Measurements from ENCODE around the gene KLHL9.

KLHL9 gene

DNA sequence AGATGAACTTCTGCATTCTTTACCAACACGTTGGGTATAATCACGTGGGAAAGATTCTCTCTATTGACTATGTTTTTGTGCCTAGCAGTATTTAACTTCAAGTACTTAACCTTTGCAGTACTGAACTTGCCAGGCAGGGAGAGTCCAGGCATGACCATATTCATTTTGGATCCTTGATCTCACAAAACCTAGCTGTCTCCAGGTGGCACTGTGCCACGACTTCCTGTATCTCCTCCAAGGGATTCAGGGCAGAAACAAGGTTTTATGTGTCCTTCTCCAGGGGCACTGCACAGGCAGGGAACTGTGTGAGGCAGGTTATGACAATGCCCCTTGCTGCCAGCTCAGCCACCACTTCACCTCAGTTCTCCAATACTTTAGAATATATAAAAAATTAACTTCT lies 18.3 kb downstream of the KLHL9 start:
- DNase-seq: no peak

DNA sequence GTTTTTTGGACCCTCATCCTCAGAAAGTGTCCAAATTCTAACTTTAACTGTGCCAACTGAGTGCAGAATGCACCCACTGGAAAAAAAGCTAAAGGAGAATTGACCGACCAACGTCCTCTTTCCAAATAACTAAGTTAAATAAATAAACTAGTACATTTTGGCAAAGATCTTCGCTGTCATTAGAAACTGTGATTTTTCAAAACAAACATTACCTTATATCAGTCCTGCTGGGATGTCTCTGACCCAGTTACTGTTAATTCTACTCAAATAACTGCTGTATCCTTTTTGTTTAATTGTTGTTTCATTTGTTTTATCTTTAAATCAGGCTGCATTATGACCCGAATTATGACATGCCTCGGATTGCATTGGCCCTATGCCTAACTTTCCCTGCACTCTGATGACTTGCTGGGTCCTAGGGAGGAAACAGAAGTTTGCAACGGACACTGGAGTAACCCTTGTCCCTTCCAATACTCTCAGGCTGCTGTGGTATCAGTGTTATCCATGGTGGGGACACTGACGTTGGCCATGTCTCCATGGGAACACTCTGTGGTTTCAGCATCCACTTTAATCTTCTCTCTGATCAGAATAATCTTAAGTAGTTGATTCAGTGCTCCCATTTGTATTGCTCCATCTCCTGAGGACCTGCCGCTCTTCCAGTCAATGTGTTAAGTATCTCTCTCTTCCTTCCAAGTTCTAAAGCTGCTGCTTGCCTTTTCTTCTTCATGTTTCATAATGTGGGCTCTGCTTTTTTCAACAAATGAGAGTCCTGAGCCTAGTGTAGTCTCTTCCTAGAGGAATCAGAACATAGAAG lies 19.0 kb downstream of the KLHL9 start:
- no peak for DNase-seq

DNA sequence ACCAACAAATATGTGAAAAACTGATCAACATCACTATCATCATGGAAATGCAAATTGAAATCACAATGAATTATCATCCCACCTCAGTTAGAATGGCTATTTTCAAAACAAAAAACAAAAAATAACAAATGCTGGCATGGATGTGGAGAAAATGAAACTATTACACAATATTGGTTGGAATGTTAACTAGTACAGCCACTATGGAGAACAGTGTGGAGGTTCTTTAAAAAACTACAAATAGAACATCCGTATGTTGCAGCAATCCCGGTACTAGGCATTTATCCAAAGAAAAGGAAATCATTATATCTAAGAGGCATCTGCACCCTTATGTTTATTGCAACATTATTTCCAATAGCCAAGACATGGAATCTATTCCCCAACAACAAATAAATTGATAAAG lies 21.1 kb downstream of the KLHL9 start:
- DNase-seq: no peak

DNA sequence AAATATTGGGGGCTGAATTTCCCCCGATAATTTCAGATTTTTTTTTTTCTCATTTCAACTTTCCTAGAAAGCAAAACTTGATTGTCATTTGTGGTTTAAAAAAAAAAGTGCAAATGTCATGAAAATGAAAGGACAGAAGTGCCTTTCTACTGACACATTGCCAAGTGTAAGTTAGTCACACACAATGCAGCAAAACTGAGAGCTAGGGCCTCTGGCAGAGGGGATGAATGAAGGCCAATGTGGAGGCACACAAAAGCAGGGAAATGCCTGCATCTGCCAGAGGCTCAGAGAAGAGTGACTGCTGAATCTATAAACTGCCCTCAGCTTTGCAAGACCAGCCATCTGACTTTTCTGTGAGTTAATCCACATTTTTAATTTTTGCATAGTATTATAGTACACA lies 23.3 kb downstream of the KLHL9 start:
- no peak for DNase-seq

DNA sequence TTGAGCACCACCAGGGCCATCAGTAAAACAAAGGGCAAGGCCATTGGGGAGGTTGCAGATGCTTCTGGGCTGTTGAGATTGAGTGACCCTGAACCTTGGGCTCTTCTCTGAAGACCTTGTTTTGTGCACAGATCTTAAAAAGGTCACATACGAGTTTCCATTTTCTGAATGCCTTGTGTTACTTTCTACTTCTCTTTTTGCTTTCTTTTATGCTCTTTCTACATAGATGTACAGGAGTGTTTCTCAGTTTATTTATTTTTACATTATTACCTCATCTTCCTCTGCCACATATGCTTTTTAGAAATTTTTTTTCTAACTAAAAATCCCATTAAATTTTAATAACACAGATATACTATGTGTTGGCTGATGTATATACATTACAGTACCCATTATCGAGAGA lies 30.0 kb downstream of the KLHL9 start, which contains the start of gene IFNA5:
Gene IFNA5, minus strand, starts transcription at position 101 of the 400 bp plus-strand sequence. Its CDS starts 57 bp downstream, at position 44.
- no peak for DNase-seq

DNA sequence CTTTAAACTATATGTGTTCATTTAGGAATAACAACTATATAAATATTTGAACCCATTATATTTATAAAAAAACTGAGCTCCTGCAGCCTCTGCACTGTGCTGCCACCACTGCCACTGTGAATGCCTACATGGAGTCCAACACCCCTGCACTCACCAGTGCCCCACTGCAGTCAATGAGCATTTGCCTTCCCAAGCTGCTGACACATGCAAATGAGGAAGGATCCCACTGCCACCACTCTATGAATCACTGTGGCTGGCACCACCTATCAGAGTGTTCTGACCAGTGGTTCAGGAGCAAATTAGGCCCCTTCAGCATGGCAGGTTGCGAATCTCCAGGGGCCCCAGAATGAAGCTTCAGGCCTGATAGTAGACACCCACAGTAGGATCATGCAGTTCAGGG lies 39.2 kb downstream of the KLHL9 start:
- DNase-seq: no peak

DNA sequence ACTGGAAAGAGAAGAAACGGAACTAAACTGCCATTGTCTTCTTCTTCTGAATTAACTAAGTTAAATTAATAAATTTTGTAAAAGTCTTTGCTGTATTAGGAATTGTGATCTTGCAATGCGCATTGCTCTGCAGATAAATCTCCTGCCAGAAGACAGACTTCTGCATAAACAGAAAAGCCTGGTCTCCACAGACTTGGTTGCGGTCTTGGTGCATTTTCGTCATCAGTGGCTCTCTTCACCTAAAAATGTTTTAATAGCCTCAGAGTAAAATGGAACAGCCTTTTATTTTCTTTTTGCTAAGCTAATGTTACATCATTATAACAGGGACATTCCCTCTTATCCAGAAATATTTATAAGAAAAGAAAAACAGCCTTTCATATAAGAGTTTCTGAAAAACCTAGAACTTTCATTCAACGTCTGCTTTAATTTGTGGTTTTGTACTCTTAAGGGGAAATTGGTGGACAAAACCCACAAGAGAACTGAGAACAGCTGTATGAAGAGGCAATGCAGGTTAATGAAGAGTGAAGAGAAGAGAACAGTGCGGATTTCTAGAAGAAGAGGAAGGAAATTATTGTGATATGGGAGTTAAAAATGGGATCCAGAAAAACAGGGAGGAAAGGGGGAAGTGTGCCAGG lies 40.2 kb downstream of the KLHL9 start:
- DNase-seq: no peak

DNA sequence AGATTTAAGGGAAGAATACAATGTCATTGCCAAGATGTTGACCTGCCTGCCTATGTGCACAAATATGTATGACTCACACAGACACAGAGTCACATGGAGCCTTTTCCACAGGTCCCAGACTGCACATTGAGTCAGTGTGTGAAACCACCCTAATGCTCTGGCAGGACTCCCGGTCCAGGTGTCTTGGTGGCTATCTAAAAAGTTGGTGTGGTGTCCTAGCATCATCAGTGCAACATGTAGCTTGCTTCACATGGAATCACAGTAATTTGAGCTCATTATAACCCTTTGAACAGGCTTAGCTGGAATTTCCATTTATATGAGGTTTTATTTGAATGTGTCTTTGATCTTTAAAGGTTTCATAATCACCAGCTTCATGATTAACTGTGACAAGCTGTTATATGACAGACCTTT lies 40.8 kb downstream of the KLHL9 start:
- peak; percentile 5 for DNase-seq

DNA sequence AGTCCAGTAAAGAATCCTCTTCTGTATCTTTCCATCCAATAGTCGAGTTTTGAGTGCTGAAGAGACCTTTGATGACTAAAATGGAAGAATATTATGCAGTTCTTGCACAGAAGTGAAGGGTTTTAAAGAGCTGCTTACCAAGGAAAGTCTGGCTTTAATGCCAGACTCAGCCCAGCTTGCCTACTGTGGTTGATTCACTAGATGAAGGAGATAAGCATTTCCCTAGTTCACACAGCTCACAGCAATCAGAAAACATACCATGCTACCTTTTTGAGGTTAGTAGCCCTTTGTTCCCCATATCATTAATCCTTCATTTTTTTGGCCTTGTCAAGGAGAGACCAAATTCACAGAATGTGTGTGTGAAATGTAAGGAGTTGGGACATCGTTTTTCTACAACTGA lies 45.4 kb downstream of the KLHL9 start:
- DNase-seq: no peak

DNA sequence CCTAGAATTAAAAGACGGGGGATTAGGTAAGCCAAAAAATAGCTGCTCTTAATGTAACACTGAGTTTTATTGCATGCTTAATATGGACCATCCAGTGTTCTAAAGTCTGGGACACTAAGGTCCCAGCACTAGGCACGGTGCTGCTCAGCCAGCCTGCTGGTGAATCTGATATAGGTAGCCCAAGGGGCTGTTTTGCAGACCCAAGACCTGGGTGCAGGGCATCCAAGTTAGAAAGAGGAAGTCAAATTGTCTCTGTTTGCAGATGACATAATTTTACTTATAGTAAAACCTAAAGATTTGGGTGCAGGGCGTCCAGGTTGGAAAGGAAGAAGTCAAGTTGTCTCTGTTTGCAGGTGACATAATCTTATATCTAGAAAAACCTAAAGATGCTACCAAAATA lies 47.9 kb downstream of the KLHL9 start:
- no peak for DNase-seq

DNA sequence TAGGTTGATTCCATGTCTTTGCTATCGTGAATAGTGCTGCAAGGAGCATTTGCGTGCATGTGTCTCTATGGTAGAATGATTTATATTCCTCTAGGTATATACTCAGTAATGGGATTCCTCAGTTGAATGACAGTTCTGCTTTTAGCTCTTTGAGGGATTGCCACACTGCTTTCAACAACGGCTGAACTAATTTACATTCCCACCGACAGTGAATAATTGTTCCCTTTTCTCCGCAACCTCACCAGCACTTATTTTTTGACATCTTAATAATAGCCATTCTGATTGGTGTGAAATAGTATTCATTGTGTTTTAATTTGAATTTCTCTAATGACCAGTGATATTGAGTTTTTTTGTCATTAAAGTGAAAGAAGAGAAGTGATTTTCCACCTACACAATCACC lies 48.5 kb downstream of the KLHL9 start:
- DNase-seq: no peak

DNA sequence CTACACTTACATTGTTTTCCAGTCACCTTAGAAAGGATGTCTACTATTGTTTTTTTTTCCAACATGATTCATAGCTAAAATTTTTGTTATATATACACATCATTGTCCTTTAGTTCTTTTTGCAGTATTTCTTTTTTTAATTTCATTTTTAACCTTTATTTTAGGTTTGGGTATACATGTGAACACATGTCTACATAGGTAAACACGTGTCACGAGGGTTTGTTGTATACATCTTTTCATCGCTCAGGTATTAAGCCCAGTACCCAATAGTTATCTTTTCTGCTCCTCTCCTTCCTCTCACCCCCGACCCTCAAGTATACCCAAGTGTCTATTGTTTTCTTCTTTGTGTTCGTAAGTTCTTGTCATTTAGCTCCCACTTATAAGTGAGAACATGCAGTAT lies 49.1 kb downstream of the KLHL9 start:
- no peak for DNase-seq

DNA sequence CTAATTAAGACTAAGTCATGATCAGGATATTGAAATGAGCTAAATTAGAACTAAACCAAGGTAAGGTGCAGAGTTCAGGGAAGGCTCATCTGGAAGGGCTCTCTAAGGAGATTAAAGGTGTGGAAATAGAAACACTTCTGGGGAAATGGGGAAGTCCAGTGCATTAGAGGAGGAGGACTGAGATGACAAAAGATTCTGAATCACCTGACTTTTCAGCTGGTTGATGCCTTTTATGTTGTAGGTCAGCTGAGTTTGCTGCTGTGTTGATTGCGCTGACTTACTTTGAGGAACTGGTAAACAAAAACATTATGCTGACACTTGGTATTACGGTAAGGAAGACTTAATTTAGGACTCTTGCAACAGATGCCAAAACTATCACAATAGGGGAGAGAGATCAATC lies 53.9 kb downstream of the KLHL9 start:
- DNase-seq: no peak

All from NCI-H226 (cell line).